ENCODE measurements around the gene SYT5.

Gene SYT5

DNA sequence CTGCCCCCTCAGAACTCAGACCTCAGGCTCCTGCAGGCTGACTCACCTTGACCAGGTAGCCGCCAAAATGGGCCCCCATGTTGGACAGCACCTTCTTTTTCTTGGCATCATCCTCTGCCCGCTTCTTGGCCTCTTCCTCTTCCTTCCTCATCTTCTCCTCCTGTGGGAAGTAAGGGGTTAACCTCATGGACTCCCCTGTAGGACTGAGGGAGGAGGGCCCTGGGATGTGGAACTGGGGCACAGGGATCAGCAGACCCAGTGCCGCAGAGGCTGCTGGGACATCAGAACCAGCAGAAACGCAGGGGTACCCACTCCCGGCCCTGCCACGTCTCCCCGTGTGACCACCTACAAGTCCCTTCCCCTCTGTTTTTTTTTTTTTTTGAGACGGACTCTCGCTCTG is 42.2 kb downstream of the SYT5 start:
- no peak for DNase-seq
- in situ Hi-C loops (cut with HindIII; ENCODE audit: low pct_ligation_motif_present, low sequenced_read_pairs), result no loop called here
- TF ChIP-seq, protein P1, sequence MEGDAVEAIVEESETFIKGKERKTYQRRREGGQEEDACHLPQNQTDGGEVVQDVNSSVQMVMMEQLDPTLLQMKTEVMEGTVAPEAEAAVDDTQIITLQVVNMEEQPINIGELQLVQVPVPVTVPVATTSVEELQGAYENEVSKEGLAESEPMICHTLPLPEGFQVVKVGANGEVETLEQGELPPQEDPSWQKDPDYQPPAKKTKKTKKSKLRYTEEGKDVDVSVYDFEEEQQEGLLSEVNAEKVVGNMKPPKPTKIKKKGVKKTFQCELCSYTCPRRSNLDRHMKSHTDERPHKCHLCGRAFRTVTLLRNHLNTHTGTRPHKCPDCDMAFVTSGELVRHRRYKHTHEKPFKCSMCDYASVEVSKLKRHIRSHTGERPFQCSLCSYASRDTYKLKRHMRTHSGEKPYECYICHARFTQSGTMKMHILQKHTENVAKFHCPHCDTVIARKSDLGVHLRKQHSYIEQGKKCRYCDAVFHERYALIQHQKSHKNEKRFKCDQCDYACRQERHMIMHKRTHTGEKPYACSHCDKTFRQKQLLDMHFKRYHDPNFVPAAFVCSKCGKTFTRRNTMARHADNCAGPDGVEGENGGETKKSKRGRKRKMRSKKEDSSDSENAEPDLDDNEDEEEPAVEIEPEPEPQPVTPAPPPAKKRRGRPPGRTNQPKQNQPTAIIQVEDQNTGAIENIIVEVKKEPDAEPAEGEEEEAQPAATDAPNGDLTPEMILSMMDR (IDR thresholded peaks at IDR 0.05; ENCODE audit: low read depth, low read length, missing control alignments), result no peak
- no peak overlapping the region for H3K4me3 ChIP-seq (ENCODE audit: low read depth, low read length)
- H3K27me3 ChIP-seq (replicated peaks), result no peaks in the 10 kb centered on the region
- H3K27ac ChIP-seq, result no peak overlapping the region
- no peaks in the 10 kb centered on the region for H3K36me3 ChIP-seq (replicated peaks)

DNA sequence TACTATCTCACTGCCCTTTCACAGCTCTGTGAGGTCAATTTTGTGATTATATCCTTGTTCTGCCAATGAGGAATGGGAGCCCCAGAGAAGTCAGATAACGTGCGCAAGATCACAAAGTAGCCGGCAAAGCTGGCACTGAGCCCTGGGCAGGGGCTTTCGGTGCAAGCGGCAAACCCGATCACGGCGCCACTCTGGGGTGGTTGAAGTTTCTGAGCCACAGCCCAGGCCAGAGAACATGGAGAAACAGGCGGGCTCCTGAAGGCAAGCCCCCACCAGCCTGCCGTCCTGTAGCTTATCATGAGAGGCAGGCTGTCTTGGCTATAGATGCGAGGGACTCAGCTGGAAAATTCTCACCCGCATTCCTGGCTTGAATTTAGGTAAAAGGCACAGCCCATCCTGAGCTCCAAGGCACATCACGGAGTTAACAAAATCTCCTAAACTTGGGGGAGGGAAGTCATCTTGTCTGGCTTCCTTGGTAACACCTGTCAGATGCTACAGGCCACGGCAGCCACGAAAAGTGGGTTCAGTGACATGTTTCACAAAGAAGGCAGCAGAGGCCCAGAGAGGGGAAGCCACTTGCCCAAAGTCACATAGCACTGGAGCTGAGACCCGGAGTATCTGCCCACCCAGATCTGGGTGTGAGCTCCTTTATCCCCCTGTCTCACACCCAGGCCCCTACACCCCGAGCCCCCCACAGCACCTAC is 43.5 kb downstream of the SYT5 start:
- Histone ChIP-seq H3K27me3 (replicated peaks) (no peaks in the 10 kb centered on the region), H3K27ac (no peak overlapping the region), H3K36me3 (replicated peaks) (no peaks in the 10 kb centered on the region), H3K4me3 (ENCODE audit: low read depth, low read length) (no peak overlapping the region)
- DNase-seq, result no peak
- in situ Hi-C loops (cut with HindIII; ENCODE audit: low pct_ligation_motif_present, low sequenced_read_pairs), result no loop called here
- TF ChIP-seq, protein P1 (IDR thresholded peaks at IDR 0.05; ENCODE audit: low read depth, low read length, missing control alignments), result no peak

DNA sequence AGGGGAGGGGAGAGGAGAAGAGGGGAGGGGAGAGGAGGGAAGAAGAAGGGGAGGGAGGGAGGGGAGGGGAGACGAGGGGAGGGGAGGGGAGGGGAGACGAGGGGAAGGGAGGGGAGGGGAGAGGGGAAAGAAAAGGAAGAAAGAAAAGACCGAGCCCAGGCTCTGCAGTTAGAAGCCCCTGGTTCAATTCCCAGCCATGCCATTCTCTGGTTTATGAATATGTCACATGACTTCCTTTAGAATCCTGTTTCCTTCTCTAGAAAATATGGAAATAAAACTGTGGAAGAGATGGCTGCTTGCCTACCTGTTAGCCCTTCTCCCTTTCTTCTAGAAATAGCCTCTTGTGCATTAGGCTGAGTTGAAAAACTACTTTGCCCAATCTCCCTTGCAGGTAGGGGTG is 45.4 kb downstream of the SYT5 start:
- in situ Hi-C loops (cut with HindIII; ENCODE audit: low pct_ligation_motif_present, low sequenced_read_pairs), result no loop called here
- H3K27me3 ChIP-seq (replicated peaks), result no peaks in the 10 kb centered on the region
- TF ChIP-seq, protein P1 (IDR thresholded peaks at IDR 0.05; ENCODE audit: low read depth, low read length, missing control alignments), result no peak

DNA sequence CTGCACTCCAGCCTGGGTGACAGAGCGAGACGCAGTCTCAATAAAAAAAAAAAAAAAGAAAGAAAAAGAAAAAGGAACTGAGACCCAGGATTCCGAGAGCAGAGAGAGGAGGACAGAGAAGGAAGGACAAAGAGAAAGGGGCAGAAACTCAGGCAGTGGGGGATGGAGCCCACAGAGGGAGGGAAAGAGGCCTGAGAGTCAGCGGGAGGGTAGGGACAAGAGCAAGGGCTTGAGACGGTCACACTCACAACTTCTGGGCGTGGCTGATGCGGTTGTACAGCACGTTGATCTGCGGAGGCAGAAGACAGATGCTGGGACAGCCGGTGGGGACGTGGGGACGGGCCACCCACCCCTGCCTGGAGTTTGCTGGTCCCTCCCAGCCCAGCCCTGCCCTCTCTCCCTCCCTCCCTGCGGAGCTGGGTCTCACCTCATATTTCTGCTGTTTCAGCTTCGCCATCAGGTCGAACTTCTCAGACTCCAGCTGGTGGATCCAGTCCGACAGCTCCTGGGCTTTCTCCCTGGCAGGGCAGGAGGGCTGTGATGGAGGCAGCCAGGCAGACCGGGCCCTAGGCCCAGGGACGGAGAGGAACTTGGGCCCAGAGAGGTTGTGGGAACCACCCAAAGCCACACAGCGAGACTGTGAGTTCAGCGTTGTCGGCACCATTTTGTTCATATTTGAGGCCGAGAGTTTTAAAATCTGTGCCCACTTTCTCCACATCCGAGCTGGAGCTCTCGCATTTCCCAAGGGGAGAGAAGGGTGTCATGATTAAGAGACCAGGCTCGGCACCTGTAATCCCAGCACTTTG is 46.2 kb downstream of the SYT5 start:
- TF ChIP-seq, protein P1 (IDR thresholded peaks at IDR 0.05; ENCODE audit: low read depth, low read length, missing control alignments), result no peak
- no peaks in the 10 kb centered on the region for H3K36me3 ChIP-seq (replicated peaks)
- H3K4me3 ChIP-seq (ENCODE audit: low read depth, low read length), result no peak overlapping the region
- DNase-seq, result no peak
- H3K27me3 ChIP-seq (replicated peaks), result no peaks in the 10 kb centered on the region
- H3K27ac ChIP-seq, result no peak overlapping the region
- in situ Hi-C loops (cut with HindIII; ENCODE audit: low pct_ligation_motif_present, low sequenced_read_pairs), result no loop called here

More for the DNA sequence above, 45.4 kb downstream of the SYT5 start:
- DNase-seq, result no peak
- Histone ChIP-seq H3K4me3 (ENCODE audit: low read depth, low read length) (no peak overlapping the region), H3K36me3 (replicated peaks) (no peaks in the 10 kb centered on the region), H3K27ac (no peak overlapping the region)

DNA sequence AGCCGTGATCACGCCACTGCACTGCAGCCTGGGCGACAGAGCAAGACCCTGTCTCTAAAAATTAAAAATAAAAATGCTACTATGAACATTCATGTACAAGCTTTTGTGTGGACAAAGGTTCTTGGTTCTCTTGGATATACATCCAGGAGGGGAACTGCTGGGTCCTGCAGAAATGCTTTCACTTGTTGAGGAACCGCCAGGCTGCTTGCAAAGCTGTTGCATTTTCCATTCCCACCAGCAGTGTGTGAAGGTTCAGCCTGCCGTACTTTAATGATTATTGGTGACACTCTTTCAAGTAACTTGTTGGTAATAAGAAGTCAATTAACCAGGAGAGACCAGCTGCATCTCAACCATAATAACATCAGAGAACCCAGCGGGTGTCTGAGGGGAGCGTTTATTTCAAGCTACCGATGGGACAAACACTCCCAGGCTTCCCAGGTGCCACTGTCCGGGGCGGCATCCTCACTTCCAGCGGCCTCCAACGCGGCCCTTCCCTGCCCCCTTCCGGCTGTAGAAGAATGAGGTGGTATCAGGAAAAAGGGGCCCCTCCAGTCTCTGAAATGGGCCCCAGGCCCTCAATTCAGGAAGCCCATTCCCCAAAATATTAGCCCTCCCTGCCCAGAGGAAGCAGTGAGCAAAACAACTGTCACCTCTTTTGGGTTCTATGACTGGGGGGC is 47.5 kb downstream of the SYT5 start:
- Histone ChIP-seq H3K27ac (no peak overlapping the region), H3K4me3 (ENCODE audit: low read depth, low read length) (no peak overlapping the region), H3K27me3 (replicated peaks) (no peaks in the 10 kb centered on the region), H3K36me3 (replicated peaks) (no peaks in the 10 kb centered on the region)
- no peak for DNase-seq
- in situ Hi-C loops (cut with HindIII; ENCODE audit: low pct_ligation_motif_present, low sequenced_read_pairs), result no loop called here
- TF ChIP-seq, protein P1 (IDR thresholded peaks at IDR 0.05; ENCODE audit: low read depth, low read length, missing control alignments), result no peak
